GM23338 (cell line): ENCODE data around the gene NEK11. TPM values are rescaled to one million over a fixed set of nuclear protein-coding genes. Genes with fewer than 3 reads are reported as not detected.

Source experiments
- ATAC-seq: fragments of 200-7000 bp; cut with Tn5 transposase; 3 replicates; pipeline ENCODE4 v1.9.1; 2020
- DNase-seq: peaks from one replicate; pipeline ENCODE4 v3.0.0-alpha.2; 2015; ENCODE audit warnings: low spot score
- H2AFZ ChIP-seq: fragments of 200-600 bp; sonication (generic); 2 replicates; pipeline ENCODE4 v1.8.0; 2016; ENCODE audit warnings: antibody characterized with exemption, mild to moderate bottlenecking, moderate library complexity
- H3F3A ChIP-seq: fragments of 200-600 bp; sonication (generic); replicated peaks from 2 replicates; pipeline ENCODE4 v1.8.0; 2017; ENCODE audit warnings: antibody characterized with exemption, mixed run types, low read depth
- H3K27ac ChIP-seq: fragments of 200-600 bp; sonication (generic); 2 replicates; pipeline ENCODE4 v1.6.1; 2016; ENCODE audit warnings: low read depth
- H3K27me3 ChIP-seq: fragments of 200-600 bp; sonication (generic); 2 replicates; pipeline ENCODE4 v1.8.0; 2016; ENCODE audit warnings: mild to moderate bottlenecking, mixed run types, moderate library complexity; ENCODE audit not compliant: insufficient read depth
- H3K36me3 ChIP-seq: fragments of 200-600 bp; sonication (generic); 2 replicates; pipeline ENCODE4 v1.8.0; 2016; ENCODE audit warnings: mild to moderate bottlenecking; ENCODE audit not compliant: insufficient read depth
- H3K4me1 ChIP-seq: fragments of 200-600 bp; sonication (generic); 2 replicates; pipeline ENCODE4 v1.8.0; 2016; ENCODE audit warnings: mild to moderate bottlenecking, moderate library complexity; ENCODE audit not compliant: insufficient read depth
- H3K4me2 ChIP-seq: fragments of 200-600 bp; sonication (generic); 2 replicates; pipeline ENCODE4 v1.7.1; 2017; ENCODE audit warnings: mixed run types
- H3K4me3 ChIP-seq: fragments of 200-600 bp; sonication (generic); 2 replicates; pipeline ENCODE4 v1.6.1; 2016; ENCODE audit warnings: mixed run types
- H3K79me2 ChIP-seq: fragments of 200-600 bp; sonication (generic); replicated peaks from 2 replicates; pipeline ENCODE4 v1.8.0; 2017; ENCODE audit warnings: mild to moderate bottlenecking; ENCODE audit not compliant: insufficient read depth
- H3K9me2 ChIP-seq: fragments of 200-600 bp; sonication (generic); 2 replicates; pipeline ENCODE4 v1.8.0; 2017; ENCODE audit not compliant: insufficient read depth
- H4K20me1 ChIP-seq: fragments of 200-600 bp; sonication (generic); replicated peaks from 2 replicates; pipeline ENCODE4 v1.8.0; 2017; ENCODE audit warnings: mild to moderate bottlenecking; ENCODE audit not compliant: insufficient read depth
- H3K27ac Mint-ChIP-seq: 2 replicates; pipeline ENCODE4 v1.8.0; 2020; ENCODE audit warnings: inconsistent platforms, mild to moderate bottlenecking, moderate library complexity, mixed read lengths
- H3K27me3 Mint-ChIP-seq: 3 replicates; pipeline ENCODE4 v1.8.0; 2022; ENCODE audit warnings: low read depth, mild to moderate bottlenecking, moderate library complexity, mixed read lengths, inconsistent platforms; ENCODE audit not compliant: insufficient read depth, poor library complexity
- H3K36me3 Mint-ChIP-seq: 3 replicates; pipeline ENCODE4 v1.8.0; 2021; ENCODE audit warnings: low read depth, mild to moderate bottlenecking, inconsistent platforms, moderate library complexity, mixed read lengths
- H3K4me1 Mint-ChIP-seq: 3 replicates; pipeline ENCODE4 v1.8.0; 2020; ENCODE audit warnings: mild to moderate bottlenecking, inconsistent platforms, mixed read lengths
- H3K4me3 Mint-ChIP-seq: 3 replicates; pipeline ENCODE4 v1.8.0; 2021; ENCODE audit warnings: moderate library complexity, mild to moderate bottlenecking, inconsistent platforms, mixed read lengths
- H3K9me3 Mint-ChIP-seq: 3 replicates; pipeline ENCODE4 v1.8.0; 2020; ENCODE audit warnings: moderate library complexity, mild to moderate bottlenecking, inconsistent platforms, mixed read lengths
- CREB1 ChIP-seq: fragments of 250-450 bp; sonication (Bioruptor Pico); IDR thresholded peaks from 2 replicates; pipeline ENCODE4 v1.5.0; 2020; ENCODE audit warnings: low read depth, mild to moderate bottlenecking, moderate library complexity
- EZH2 ChIP-seq: fragments of 200-600 bp; sonication (generic); IDR thresholded peaks from one replicate; pipeline ENCODE4 v1.8.0; 2017; ENCODE audit warnings: antibody characterized with exemption, mild to moderate bottlenecking, low read depth; ENCODE audit not compliant: unreplicated experiment
- EZH2phosphoT487 ChIP-seq: fragments of 200-600 bp; sonication (generic); IDR thresholded peaks from one replicate; pipeline ENCODE4 v1.8.1; 2018; ENCODE audit warnings: antibody characterized with exemption; ENCODE audit not compliant: unreplicated experiment
- JUNB ChIP-seq: IDR thresholded peaks from one replicate; pipeline ENCODE4 v1.6.1; 2016; ENCODE audit warnings: antibody characterized with exemption; ENCODE audit not compliant: unreplicated experiment
- NANOG ChIP-seq: IDR thresholded peaks from 2 replicates; pipeline ENCODE4 v1.6.1; 2016; ENCODE audit warnings: antibody characterized with exemption, borderline replicate concordance
- POLR2AphosphoS5 ChIP-seq: IDR thresholded peaks from 2 replicates; pipeline ENCODE4 v1.6.1; 2016; ENCODE audit warnings: antibody characterized with exemption, low read depth
- STAT1 ChIP-seq: IDR thresholded peaks from one replicate; pipeline ENCODE4 v1.6.1; 2016; ENCODE audit warnings: antibody characterized with exemption; ENCODE audit not compliant: unreplicated experiment
- ZNF114 ChIP-seq: fragments of 250-450 bp; sonication (Bioruptor Pico); IDR thresholded peaks from 2 replicates; pipeline ENCODE4 v1.5.0; 2020; ENCODE audit warnings: mild to moderate bottlenecking, moderate library complexity
- ZNF331 ChIP-seq: fragments of 250-450 bp; sonication (Bioruptor Pico); IDR thresholded peaks from 2 replicates; pipeline ENCODE4 v1.5.0; 2020; ENCODE audit warnings: low read depth, mild to moderate bottlenecking, moderate library complexity
- ZNF462 ChIP-seq: fragments of 250-450 bp; sonication (Bioruptor Pico); IDR thresholded peaks from 2 replicates; pipeline ENCODE4 v1.5.0; 2020; ENCODE audit warnings: mild to moderate bottlenecking, moderate library complexity
- polyA plus RNA-seq: library from polyadenylated mRNA; unstranded; fragments of >200 nt; fragmentation: Nextera tagmentation; extraction: Ambion mirVana; gene quantifications from 2 replicates; pipeline ENCODE4 v1.2.1, GENCODE V29; 2016
- total RNA-seq: library from RNA; depleted of rRNA; stranded (reverse); fragments of >200 nt; shearing (Covaris generic); gene quantifications from 2 replicates; pipeline ENCODE4 v1.2.3, GENCODE V29; 2014
- TF ChIP-seq, protein P1 (sequence below): IDR thresholded peaks from one replicate; pipeline ENCODE4 v1.6.1; 2018; ENCODE audit warnings: antibody characterized with exemption; ENCODE audit not compliant: unreplicated experiment
- TF ChIP-seq, protein P2 (sequence below): IDR thresholded peaks from 2 replicates; pipeline ENCODE4 v1.6.1; 2016; ENCODE audit warnings: antibody characterized with exemption
- TF ChIP-seq, protein P3 (sequence below), 2 experiments: fragments of 200-600 bp in 1 of 2; sonication (generic) in 1 of 2; conservative IDR thresholded peaks; 2 replicates each; pipeline versions ENCODE4 v1.5.1 to v1.6.1; 2016 to 2017; ENCODE audit warnings: antibody characterized with exemption in 2 of 2, low read depth in 2 of 2, mild to moderate bottlenecking in 2 of 2, moderate library complexity in 1 of 2

Gene NEK11
- total and polyA plus RNA-seq, 2 experiments from 2014 or later = 0.80 to 1.1 TPM

- 0 out of 2 replicates have a peak, but pooled peaks have one; percentile 18 for TF ChIP-seq ZNF462 (CRISPR knock-in tag)
- no peak for TF ChIP-seq JUNB
These were observed 190.1 kb downstream of the NEK11 start (continued) for GRCh38 chr3:131216801-131217200.

DNA sequence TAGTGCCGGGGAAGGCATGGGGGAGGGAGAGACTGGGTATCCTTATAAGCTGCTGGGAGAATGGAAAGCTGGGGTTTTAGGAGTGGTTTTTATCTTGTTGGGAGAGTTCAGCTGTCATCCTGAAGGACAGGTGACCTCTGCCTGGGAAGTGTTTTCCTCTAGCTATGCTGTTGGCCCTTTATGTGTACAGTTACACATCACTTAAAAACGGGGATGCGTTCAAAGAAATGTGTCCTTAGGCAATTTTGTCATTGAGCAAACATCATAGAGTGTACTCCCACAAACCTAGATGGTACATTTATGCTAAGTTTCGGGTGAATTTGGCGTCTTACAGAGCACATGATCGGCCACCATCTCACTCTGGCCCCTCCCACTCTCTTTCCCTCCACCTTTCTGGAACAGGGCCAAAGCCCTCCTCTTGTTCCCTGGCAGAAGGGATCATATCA lies 190.6 kb downstream of the NEK11 start:
- H3K4me1 ChIP-seq = no peaks in the 10 kb centered on the region
- H3K27me3 ChIP-seq = no peaks in the 10 kb centered on the region
- Mint-ChIP-seq H3K27ac (no peak overlapping the region), H3K27me3 (peaks cover 4% of the 10 kb centered on the region), H3K9me3 (peaks cover 3% of the 10 kb centered on the region; the same call in 1 of the 3 replicates), H3K4me1 (peaks cover 15% of the 10 kb centered on the region; the same call in 2 of the 3 replicates), H3K4me3 (no peak overlapping the region), H3K36me3 (no peaks in the 10 kb centered on the region; the same call in 2 of the 3 replicates)
- H3K4me2 ChIP-seq = no peak overlapping the region
- no peak overlapping the region for H3K4me3 ChIP-seq
- H3K36me3 ChIP-seq = no peaks in the 10 kb centered on the region
- no peaks in the 10 kb centered on the region for H3K79me2 ChIP-seq
- H3K27ac ChIP-seq = no peak overlapping the region
- no peak for ATAC-seq
- no peaks in the 10 kb centered on the region for H3F3A ChIP-seq
- H2AFZ ChIP-seq = no peak overlapping the region; the same call in none of the 2 replicates
- H3K9me2 ChIP-seq = no peaks in the 10 kb centered on the region
- no peaks in the 10 kb centered on the region for H4K20me1 ChIP-seq
- DNase-seq = no peak
- TF ChIP-seq, protein P1, sequence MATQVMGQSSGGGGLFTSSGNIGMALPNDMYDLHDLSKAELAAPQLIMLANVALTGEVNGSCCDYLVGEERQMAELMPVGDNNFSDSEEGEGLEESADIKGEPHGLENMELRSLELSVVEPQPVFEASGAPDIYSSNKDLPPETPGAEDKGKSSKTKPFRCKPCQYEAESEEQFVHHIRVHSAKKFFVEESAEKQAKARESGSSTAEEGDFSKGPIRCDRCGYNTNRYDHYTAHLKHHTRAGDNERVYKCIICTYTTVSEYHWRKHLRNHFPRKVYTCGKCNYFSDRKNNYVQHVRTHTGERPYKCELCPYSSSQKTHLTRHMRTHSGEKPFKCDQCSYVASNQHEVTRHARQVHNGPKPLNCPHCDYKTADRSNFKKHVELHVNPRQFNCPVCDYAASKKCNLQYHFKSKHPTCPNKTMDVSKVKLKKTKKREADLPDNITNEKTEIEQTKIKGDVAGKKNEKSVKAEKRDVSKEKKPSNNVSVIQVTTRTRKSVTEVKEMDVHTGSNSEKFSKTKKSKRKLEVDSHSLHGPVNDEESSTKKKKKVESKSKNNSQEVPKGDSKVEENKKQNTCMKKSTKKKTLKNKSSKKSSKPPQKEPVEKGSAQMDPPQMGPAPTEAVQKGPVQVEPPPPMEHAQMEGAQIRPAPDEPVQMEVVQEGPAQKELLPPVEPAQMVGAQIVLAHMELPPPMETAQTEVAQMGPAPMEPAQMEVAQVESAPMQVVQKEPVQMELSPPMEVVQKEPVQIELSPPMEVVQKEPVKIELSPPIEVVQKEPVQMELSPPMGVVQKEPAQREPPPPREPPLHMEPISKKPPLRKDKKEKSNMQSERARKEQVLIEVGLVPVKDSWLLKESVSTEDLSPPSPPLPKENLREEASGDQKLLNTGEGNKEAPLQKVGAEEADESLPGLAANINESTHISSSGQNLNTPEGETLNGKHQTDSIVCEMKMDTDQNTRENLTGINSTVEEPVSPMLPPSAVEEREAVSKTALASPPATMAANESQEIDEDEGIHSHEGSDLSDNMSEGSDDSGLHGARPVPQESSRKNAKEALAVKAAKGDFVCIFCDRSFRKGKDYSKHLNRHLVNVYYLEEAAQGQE = no peak
- no peak for TF ChIP-seq EZH2phosphoT487
- no peak for TF ChIP-seq ZNF114 (CRISPR knock-in tag)
- no peak for TF ChIP-seq STAT1
- no peak for TF ChIP-seq POLR2AphosphoS5
- TF ChIP-seq, protein P2, sequence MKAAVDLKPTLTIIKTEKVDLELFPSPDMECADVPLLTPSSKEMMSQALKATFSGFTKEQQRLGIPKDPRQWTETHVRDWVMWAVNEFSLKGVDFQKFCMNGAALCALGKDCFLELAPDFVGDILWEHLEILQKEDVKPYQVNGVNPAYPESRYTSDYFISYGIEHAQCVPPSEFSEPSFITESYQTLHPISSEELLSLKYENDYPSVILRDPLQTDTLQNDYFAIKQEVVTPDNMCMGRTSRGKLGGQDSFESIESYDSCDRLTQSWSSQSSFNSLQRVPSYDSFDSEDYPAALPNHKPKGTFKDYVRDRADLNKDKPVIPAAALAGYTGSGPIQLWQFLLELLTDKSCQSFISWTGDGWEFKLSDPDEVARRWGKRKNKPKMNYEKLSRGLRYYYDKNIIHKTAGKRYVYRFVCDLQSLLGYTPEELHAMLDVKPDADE = no peak
- no peak for TF ChIP-seq ZNF331 (CRISPR knock-in tag)
- TF ChIP-seq, protein P3, sequence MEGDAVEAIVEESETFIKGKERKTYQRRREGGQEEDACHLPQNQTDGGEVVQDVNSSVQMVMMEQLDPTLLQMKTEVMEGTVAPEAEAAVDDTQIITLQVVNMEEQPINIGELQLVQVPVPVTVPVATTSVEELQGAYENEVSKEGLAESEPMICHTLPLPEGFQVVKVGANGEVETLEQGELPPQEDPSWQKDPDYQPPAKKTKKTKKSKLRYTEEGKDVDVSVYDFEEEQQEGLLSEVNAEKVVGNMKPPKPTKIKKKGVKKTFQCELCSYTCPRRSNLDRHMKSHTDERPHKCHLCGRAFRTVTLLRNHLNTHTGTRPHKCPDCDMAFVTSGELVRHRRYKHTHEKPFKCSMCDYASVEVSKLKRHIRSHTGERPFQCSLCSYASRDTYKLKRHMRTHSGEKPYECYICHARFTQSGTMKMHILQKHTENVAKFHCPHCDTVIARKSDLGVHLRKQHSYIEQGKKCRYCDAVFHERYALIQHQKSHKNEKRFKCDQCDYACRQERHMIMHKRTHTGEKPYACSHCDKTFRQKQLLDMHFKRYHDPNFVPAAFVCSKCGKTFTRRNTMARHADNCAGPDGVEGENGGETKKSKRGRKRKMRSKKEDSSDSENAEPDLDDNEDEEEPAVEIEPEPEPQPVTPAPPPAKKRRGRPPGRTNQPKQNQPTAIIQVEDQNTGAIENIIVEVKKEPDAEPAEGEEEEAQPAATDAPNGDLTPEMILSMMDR (conservative IDR thresholded peaks at IDR 0.05; ENCODE audit: low read depth in 2 of 2) = no peak
- no peak for TF ChIP-seq EZH2
- no peak for TF ChIP-seq CREB1
- TF ChIP-seq NANOG = no peak
- no peak for TF ChIP-seq JUNB
